ENCODE results near the gene PLAAT4.

DNA sequence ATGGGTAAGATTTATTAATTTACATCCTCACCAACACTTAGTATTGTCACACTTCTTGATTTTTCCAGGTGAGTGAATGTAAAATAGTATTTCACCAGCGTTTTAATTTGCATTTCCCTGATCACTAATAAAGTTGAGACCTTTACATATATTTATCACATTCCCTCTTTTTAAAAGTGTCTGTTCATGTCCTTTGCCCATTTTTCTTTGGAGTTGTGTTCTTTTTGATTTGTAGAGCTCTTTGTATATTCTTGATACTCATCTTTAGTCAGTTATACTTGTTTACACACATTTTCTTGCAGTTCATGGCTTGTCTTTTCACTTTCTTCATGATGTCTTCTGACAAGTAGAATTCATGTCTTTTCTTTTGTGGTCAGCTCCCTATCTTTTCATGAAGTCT, 43.5 kb upstream of the PLAAT4 start:
- TF ChIP-seq POLR2AphosphoS5 (IDR thresholded peaks at IDR 0.05; ENCODE audit: insufficient read depth, low read depth, low read length), result no peak
- no peak for TF ChIP-seq CTCF (IDR thresholded peaks at IDR 0.05; ENCODE audit: extremely low read depth in 1 of 2, insufficient read depth in 1 of 2, low read depth in 1 of 2, low read length in 2 of 2)
- TF ChIP-seq EZH2 (IDR thresholded peaks at IDR 0.05; ENCODE audit: borderline replicate concordance, low read depth, low read length, severe bottlenecking), result no peak
- TF ChIP-seq JUN (IDR thresholded peaks at IDR 0.05; ENCODE audit: borderline replicate concordance, insufficient read depth, insufficient read length, low read depth), result no peak
- no peak for TF ChIP-seq POLR2A (IDR thresholded peaks at IDR 0.05; ENCODE audit: low read depth, low read length)
- TF ChIP-seq MAX (IDR thresholded peaks at IDR 0.05; ENCODE audit: insufficient read depth, insufficient read length), result no peak
- no peak for TF ChIP-seq MYC (IDR thresholded peaks at IDR 0.05; ENCODE audit: low read depth, low read length)
- no peak for TF ChIP-seq GATA2 (IDR thresholded peaks at IDR 0.05; ENCODE audit: insufficient read depth, insufficient read length, low read depth, low read length)
